ENCODE data around the gene BANF1. TPM values are rescaled to one million over a fixed set of nuclear protein-coding genes. Genes with fewer than 3 reads are reported as not detected.
A peak's percentile ranks its signal among the peaks of the same experiment; 100 is the strongest.

The BANF1 gene
- total RNA-seq, 1 donor from 2014 or later = 8.4 TPM

GRCh38 chr11:66048547-66049323 lies 46.4 kb downstream of the BANF1 start, which contains the start of gene GAL3ST3:
TSS of gene GAL3ST3 (minus strand) at chr11:66049161. CDS start at chr11:66045415, 3,746 bp downstream.
- DNase-seq (ENCODE audit: low read depth) (no peak), FAIRE-seq (no peak)
- TF ChIP-seq CTCF (IDR thresholded peaks at IDR 0.05; ENCODE audit: insufficient read depth, low read length, severe bottlenecking) = no peak
- Histone ChIP-seq H3K36me3 (ENCODE audit: control insufficient read depth, insufficient read depth, low read length) (no peaks in the 10 kb centered on the region), H3K4me3 (ENCODE audit: low read depth, low read length) (no peak within 1 kb of the TSS), H3K27me3 (ENCODE audit: control insufficient read depth, insufficient read depth, low read length) (peaks cover 4% of the 10 kb centered on the region)

GRCh38 chr11:66050581-66051231 lies 48.4 kb downstream of the BANF1 start:
- FAIRE-seq (no peak), DNase-seq (ENCODE audit: low read depth) (no peak)
- no peak for TF ChIP-seq CTCF (IDR thresholded peaks at IDR 0.05; ENCODE audit: insufficient read depth, low read length, severe bottlenecking)
- H3K36me3 ChIP-seq (ENCODE audit: control insufficient read depth, insufficient read depth, low read length) = peaks cover 6% of the 10 kb centered on the region
- H3K4me3 ChIP-seq (ENCODE audit: low read depth, low read length) = no peak overlapping the region
- peaks cover 4% of the 10 kb centered on the region for H3K27me3 ChIP-seq (ENCODE audit: control insufficient read depth, insufficient read depth, low read length)

- no peak for TF ChIP-seq CTCF (IDR thresholded peaks at IDR 0.05; ENCODE audit: insufficient read depth, low read length, severe bottlenecking)
- FAIRE-seq (no peak), DNase-seq (ENCODE audit: low read depth) (no peak)
- Histone ChIP-seq H3K36me3 (ENCODE audit: control insufficient read depth, insufficient read depth, low read length) (peaks cover 6% of the 10 kb centered on the region), H3K27me3 (ENCODE audit: control insufficient read depth, insufficient read depth, low read length) (peaks cover 4% of the 10 kb centered on the region), H3K4me3 (ENCODE audit: low read depth, low read length) (peak overlapping the region; percentile 95)
Measured at GRCh38 chr11:66051371-66051765, 49.1 kb downstream of the BANF1 start.

- peaks cover 4% of the 10 kb centered on the region for H3K27me3 ChIP-seq (ENCODE audit: control insufficient read depth, insufficient read depth, low read length)
- peak within 1 kb of the TSS; percentile 95 for H3K4me3 ChIP-seq (ENCODE audit: low read depth, low read length)
- peaks cover 10% of the 10 kb centered on the region for H3K36me3 ChIP-seq (ENCODE audit: control insufficient read depth, insufficient read depth, low read length)
- FAIRE-seq = no peak
- no peak for TF ChIP-seq CTCF (IDR thresholded peaks at IDR 0.05; ENCODE audit: insufficient read depth, low read length, severe bottlenecking)
- peak; percentile 95 for DNase-seq (ENCODE audit: low read depth)
Measured at GRCh38 chr11:66051766-66052663, 49.7 kb downstream of the BANF1 start, which contains the start of gene SF3B2. TSS of gene SF3B2 (plus strand) at chr11:66052364. CDS start at chr11:66052385, 21 bp downstream.

- DNase-seq (ENCODE audit: low read depth) = no peak
- peaks cover 13% of the 10 kb centered on the region for H3K36me3 ChIP-seq (ENCODE audit: control insufficient read depth, insufficient read depth, low read length)
- peaks cover 4% of the 10 kb centered on the region for H3K27me3 ChIP-seq (ENCODE audit: control insufficient read depth, insufficient read depth, low read length)
- FAIRE-seq = no peak
- peak overlapping the region; percentile 95 for H3K4me3 ChIP-seq (ENCODE audit: low read depth, low read length)
- no peak for TF ChIP-seq CTCF (IDR thresholded peaks at IDR 0.05; ENCODE audit: insufficient read depth, low read length, severe bottlenecking)
Measured at GRCh38 chr11:66052664-66052982, 50.3 kb downstream of the BANF1 start.

Other genes starting within 250 kb of the BANF1 start
- 6.1 and 8.4 TPM in 2 replicates for gene AP5B1, start 221.5 kb upstream of the BANF1 start, total RNA-seq
- 6.3 and 17.8 TPM in 2 replicates for gene OVOL1, start 215.4 kb upstream of the BANF1 start, total RNA-seq
- gene SNX32, start 168.5 kb upstream of the BANF1 start, total RNA-seq = under 0.01 TPM in 1 of 2 replicates, not detected in the other
- gene CFL1, start 144.3 kb upstream of the BANF1 start, total RNA-seq = 764 and 971 TPM in 2 replicates
- 58.4 and 63.8 TPM in 2 replicates for gene MUS81, start 142.1 kb upstream of the BANF1 start, total RNA-seq
- gene EFEMP2, start 129.7 kb upstream of the BANF1 start, total RNA-seq = 2.9 and 5.6 TPM in 2 replicates
- gene CTSW, start 122.7 kb upstream of the BANF1 start, total RNA-seq = not detected in 2 replicates
- 103 and 157 TPM in 2 replicates for gene FIBP, start 114.0 kb upstream of the BANF1 start, total RNA-seq
- 19.6 and 29.7 TPM in 2 replicates for gene CCDC85B, start 111.8 kb upstream of the BANF1 start, total RNA-seq
- 2.6 and 3.1 TPM in 2 replicates for gene FOSL1, start 102.1 kb upstream of the BANF1 start, total RNA-seq
- gene C11orf68, start 83.4 kb upstream of the BANF1 start, total RNA-seq = 8.4 and 12.9 TPM in 2 replicates
- gene DRAP1, start 83.1 kb upstream of the BANF1 start, total RNA-seq = 176 and 429 TPM in 2 replicates
- gene TSGA10IP, start 57.0 kb upstream of the BANF1 start, total RNA-seq = under 0.01 TPM in 1 of 2 replicates, not detected in the other
- 32.4 and 51.7 TPM in 2 replicates for gene SART1, start 40.8 kb upstream of the BANF1 start, total RNA-seq
- 39.7 and 44.5 TPM in 2 replicates for gene EIF1AD, start 346 bp upstream of the BANF1 start, total RNA-seq
- gene CST6, start 9.5 kb downstream of the BANF1 start, total RNA-seq = 3.9 and 4.4 TPM in 2 replicates
- 0.26 TPM in 1 of 2 replicates, not detected in the other for gene CATSPER1, start 24.0 kb downstream of the BANF1 start, total RNA-seq
- not detected in 2 replicates for gene GAL3ST3, start 46.7 kb downstream of the BANF1 start, total RNA-seq
- gene SF3B2, start 49.9 kb downstream of the BANF1 start, total RNA-seq = 88.2 and 91.0 TPM in 2 replicates
- 6.8 and 7.0 TPM in 2 replicates for gene PACS1, start 67.8 kb downstream of the BANF1 start, total RNA-seq